ENCODE measurements around the gene SEMA4A.

SEMA4A gene

DNA sequence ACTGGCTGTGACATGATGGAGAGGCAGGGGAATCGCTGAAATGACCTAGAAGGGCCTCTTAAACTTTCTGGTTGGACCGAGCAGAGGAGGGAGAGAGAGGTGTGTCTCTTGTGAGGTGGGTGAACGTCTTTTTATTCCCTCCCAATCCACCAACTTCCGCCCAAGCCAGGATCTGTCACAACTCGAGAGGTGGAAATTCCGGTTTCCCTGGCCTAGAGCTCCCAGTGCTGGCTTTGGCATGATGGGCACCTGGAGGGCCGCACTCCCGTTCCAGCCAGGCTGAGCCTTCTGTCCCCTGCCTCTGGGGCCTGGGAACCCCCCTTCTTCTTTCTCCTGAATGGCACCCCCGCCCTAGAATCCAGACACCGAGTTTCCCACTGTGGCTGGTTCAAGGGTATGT, at the start of gene SEMA4A:
Gene SEMA4A, plus strand, starts transcription at position 224 of the 400 bp plus-strand sequence. CDS start 994 bp downstream, outside the sequence.
- Histone ChIP-seq H3K9me3 (ENCODE audit: control insufficient read depth, insufficient read depth, low read length) (no peaks in the 10 kb centered on the region), H3K4me3 (ENCODE audit: low read depth, low read length) (no peak within 1 kb of the TSS), H3K27ac (ENCODE audit: low read depth, low read length) (no peak within 1 kb of the TSS), H3K27me3 (ENCODE audit: control insufficient read depth, insufficient read depth, low read length) (no peaks in the 10 kb centered on the region), H3K36me3 (ENCODE audit: control insufficient read depth, insufficient read depth, low read length) (no peaks in the 10 kb centered on the region), H3K4me1 (ENCODE audit: control insufficient read depth, insufficient read depth, low read length) (peaks cover 33% of the 10 kb centered on the region), H3K9ac (ENCODE audit: low read depth, low read length) (no peak within 1 kb of the TSS)

DNA sequence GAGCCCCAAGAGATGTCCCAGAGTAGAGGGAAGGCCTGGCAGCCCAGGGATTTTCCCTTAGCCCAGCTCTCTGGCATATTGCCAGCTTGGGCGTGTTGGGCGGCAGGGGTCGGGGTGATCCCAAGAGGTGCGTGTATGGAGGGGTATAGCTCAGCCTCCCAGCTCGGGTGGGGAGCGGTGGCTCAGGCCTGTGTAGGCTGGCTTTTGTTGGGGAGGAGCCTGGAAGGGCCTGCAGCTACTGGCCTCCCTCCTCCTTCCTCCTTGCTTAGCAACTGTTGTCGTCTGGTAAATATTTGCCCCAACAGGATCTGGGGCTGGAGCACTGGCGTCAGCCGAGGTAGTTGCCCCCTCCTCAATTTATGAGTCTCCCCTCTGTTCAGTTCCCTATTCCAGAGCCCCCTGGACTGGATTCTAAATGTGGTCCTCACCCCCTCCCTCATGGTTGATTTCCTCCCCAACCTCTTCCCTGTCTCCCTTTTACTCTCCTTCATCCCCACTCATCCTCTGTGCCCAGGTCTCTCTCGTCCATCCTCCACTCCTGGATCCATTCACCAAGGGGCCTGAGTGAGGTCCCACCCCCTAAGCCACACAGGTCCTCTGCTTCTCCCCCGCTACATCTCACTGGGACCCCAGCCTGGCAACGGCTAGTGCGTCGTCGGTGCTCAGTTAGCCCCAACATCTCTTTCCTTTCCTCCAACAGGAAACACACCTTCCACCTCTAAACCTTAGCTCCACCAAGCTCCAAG, 49.1 kb upstream of the SEMA4A start:
- H3K9ac ChIP-seq (ENCODE audit: low read depth, low read length) = no peak overlapping the region

DNA sequence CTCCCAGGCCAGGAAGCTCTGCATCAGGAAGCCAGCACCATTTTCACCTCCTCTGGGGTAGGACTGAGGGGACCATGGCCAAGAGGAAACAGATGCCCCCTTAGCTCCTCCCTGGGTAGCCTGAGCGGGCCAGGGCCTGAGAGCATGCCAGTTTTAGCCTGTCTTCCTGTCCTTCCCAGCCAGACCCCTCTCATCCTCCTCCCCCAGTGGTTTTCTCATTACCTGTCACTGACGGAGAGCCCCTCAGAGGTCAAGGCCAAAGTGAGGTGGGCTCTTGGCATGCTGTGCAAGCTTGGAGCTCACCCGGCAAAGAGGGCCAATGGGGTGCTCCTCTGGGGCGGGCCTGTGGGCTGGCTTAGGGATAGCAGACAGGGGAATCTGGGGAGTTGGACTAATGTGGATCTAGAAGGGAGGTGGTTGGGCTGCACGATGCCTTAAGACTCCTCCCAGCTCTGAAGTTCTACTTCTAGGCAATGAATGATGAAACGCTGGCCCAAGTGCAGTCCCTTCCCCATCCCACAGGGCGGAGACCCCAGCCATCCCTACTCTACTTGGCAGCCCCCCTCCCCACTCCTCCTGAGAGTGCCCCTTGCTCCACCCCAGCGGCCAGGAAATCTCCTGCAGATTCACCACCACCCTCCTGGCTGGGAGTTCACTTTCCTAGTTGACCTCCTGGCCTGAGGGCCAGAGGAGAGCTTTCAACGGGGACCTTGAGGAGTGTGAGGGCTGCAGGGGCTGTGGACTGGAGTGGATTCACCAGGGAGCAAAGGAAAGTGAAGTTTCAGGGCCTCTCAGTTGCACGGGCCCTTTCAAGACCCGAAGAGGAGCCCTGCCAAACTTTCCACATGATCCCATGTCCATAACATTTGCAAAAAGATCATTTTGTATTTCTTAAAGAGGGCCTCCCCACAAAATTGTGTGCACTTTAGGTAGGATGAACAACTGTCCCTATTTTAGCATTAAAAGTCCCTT, 48.2 kb upstream of the SEMA4A start:
- peak overlapping the region; percentile 62; the same call in 1 of the 2 replicates for H3K9ac ChIP-seq (ENCODE audit: low read depth, low read length)
- H3K27me3 ChIP-seq (ENCODE audit: control insufficient read depth, insufficient read depth, low read length) = no peaks in the 10 kb centered on the region
- no peaks in the 10 kb centered on the region for H3K9me3 ChIP-seq (ENCODE audit: control insufficient read depth, insufficient read depth, low read length)
- no peaks in the 10 kb centered on the region for H3K36me3 ChIP-seq (ENCODE audit: control insufficient read depth, insufficient read depth, low read length)
- H3K27ac ChIP-seq (ENCODE audit: low read depth, low read length) = peak overlapping the region; percentile 96
- peaks cover 38% of the 10 kb centered on the region for H3K4me1 ChIP-seq (ENCODE audit: control insufficient read depth, insufficient read depth, low read length)
- H3K4me3 ChIP-seq (ENCODE audit: low read depth, low read length) = peak overlapping the region; percentile 60; the same call in 1 of the 2 replicates

More for the DNA sequence above, 49.1 kb upstream of the SEMA4A start:
- Histone ChIP-seq H3K4me1 (ENCODE audit: control insufficient read depth, insufficient read depth, low read length) (peaks cover 38% of the 10 kb centered on the region), H3K36me3 (ENCODE audit: control insufficient read depth, insufficient read depth, low read length) (no peaks in the 10 kb centered on the region), H3K9me3 (ENCODE audit: control insufficient read depth, insufficient read depth, low read length) (no peaks in the 10 kb centered on the region), H3K27me3 (ENCODE audit: control insufficient read depth, insufficient read depth, low read length) (no peaks in the 10 kb centered on the region), H3K27ac (ENCODE audit: low read depth, low read length) (peak overlapping the region; percentile 96), H3K4me3 (ENCODE audit: low read depth, low read length) (no peak overlapping the region)

DNA sequence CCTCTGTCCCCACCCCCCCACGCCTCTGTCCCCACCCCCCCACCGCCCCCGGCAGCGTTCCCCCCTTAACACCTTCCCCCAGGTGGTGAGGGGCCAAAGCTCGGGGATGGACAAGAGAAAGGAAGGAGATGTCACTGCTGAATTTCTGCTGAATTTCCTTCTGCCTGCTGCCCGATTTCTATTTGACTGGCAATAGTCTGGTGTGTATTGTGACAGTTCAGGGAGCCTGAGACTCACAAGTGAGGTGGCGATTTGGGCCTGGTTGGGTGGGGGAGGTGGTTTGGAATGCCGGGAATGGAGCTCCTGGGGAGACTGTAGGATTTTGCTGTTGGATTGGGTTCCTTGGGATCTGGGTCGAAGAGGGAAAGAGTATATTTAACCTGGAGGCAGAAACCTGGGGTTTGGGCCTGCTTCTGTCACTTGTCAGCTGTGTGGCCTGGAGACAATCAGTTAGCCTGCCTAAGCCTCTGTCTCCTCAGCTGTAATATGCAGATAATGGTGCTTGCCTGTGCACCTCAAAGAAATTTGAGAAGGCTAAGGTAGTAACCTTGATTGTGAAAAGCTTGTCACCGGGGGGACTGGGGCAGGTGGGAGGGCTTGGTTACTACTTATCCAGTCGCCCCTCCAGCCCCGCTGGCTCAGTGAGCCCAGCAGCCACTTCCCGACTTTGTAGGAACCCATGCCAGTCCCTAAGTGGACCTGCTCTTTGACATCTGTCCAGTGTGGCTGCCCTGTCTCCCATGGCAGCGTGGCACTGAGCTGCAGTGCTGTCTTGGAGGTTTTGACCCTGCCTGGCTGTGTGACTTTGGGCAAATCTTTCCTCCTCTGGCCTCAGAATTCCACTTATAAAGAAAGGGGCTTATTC, 46.5 kb upstream of the SEMA4A start:
- Histone ChIP-seq H3K27me3 (ENCODE audit: control insufficient read depth, insufficient read depth, low read length) (no peaks in the 10 kb centered on the region; the same call in 1 of the 2 replicates), H3K36me3 (ENCODE audit: control insufficient read depth, insufficient read depth, low read length) (no peaks in the 10 kb centered on the region), H3K4me3 (ENCODE audit: low read depth, low read length) (peak overlapping the region; percentile 28), H3K27ac (ENCODE audit: low read depth, low read length) (peak overlapping the region; percentile 96), H3K9ac (ENCODE audit: low read depth, low read length) (no peak overlapping the region), H3K4me1 (ENCODE audit: control insufficient read depth, insufficient read depth, low read length) (peaks cover 38% of the 10 kb centered on the region), H3K9me3 (ENCODE audit: control insufficient read depth, insufficient read depth, low read length) (no peaks in the 10 kb centered on the region)

DNA sequence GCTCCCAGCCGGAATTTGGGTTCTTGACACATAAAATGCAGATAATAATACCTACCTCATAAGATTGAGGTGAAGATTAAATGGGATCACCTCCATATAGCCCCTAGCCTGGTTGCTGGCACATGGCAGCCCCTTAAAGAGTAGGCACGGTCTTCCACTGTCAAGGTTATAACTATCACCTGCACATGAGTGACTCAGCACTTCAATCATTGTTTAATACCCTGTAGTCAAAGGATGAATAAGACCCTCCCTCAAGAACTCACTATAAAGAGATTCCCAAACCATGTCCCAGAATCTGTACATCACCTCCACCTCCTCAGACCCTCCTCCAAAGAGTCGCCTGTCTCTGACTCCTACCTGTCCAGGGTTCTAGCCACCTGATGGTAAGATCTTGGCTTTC, 45.3 kb upstream of the SEMA4A start:
- Histone ChIP-seq H3K4me1 (ENCODE audit: control insufficient read depth, insufficient read depth, low read length) (peaks cover 36% of the 10 kb centered on the region), H3K27me3 (ENCODE audit: control insufficient read depth, insufficient read depth, low read length) (no peaks in the 10 kb centered on the region; the same call in 1 of the 2 replicates), H3K4me3 (ENCODE audit: low read depth, low read length) (no peak overlapping the region), H3K36me3 (ENCODE audit: control insufficient read depth, insufficient read depth, low read length) (no peaks in the 10 kb centered on the region), H3K27ac (ENCODE audit: low read depth, low read length) (no peak overlapping the region), H3K9me3 (ENCODE audit: control insufficient read depth, insufficient read depth, low read length) (no peaks in the 10 kb centered on the region), H3K9ac (ENCODE audit: low read depth, low read length) (no peak overlapping the region)

DNA sequence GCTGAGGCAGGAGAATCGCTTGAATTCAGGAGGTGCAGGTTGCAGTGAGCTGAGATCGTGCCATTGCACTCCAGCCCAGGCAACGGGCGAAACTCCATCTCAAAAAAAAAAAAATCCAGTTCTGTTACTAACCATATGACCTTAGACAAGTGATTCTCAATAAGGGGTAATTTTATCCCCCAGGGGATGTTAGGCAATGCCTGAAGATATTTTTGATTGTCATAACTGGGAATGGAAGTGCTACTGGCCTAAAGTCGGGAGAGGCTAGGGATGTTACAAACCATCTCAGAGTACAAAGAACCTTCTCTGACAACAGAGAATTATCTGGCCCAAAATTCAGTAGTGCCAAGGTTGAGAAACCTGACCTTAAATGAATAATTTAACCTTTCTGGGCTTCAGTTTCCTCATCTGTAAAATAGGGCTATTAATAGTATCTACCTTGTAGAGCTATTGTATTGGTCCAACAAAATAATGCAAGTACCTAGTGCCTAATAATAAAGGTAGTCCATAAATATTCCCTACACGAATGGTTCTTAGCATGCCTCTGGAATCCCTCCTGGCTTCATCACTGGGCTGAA, 44.6 kb upstream of the SEMA4A start:
- Histone ChIP-seq H3K9me3 (ENCODE audit: control insufficient read depth, insufficient read depth, low read length) (no peaks in the 10 kb centered on the region), H3K27ac (ENCODE audit: low read depth, low read length) (no peak overlapping the region), H3K9ac (ENCODE audit: low read depth, low read length) (no peak overlapping the region), H3K27me3 (ENCODE audit: control insufficient read depth, insufficient read depth, low read length) (no peaks in the 10 kb centered on the region; the same call in 1 of the 2 replicates), H3K4me3 (ENCODE audit: low read depth, low read length) (no peak overlapping the region), H3K4me1 (ENCODE audit: control insufficient read depth, insufficient read depth, low read length) (peaks cover 40% of the 10 kb centered on the region), H3K36me3 (ENCODE audit: control insufficient read depth, insufficient read depth, low read length) (no peaks in the 10 kb centered on the region)

DNA sequence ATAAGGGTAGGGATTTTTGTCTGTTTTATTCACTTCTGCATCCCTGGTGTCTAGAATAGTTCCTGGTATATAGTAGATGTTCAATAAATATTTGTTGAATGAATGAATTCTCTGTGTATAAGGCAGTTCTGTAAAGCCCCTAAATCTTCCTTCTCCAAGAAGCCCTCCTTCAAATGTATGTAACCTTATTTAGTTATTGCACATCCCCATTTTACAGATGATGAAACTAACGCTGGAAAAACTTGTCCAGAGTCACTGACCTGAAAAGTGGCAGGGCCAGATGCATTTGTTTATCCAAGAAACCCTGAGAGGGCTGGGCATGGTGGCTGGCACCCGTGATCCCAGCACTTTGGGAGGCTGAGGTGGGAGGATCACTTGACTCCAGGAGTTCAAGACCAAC, 43.1 kb upstream of the SEMA4A start:
- no peak overlapping the region for H3K27ac ChIP-seq (ENCODE audit: low read depth, low read length)
- no peak overlapping the region for H3K4me3 ChIP-seq (ENCODE audit: low read depth, low read length)
- H3K4me1 ChIP-seq (ENCODE audit: control insufficient read depth, insufficient read depth, low read length) = peaks cover 30% of the 10 kb centered on the region
- peaks cover 3% of the 10 kb centered on the region; the same call in 1 of the 2 replicates for H3K27me3 ChIP-seq (ENCODE audit: control insufficient read depth, insufficient read depth, low read length)
- H3K36me3 ChIP-seq (ENCODE audit: control insufficient read depth, insufficient read depth, low read length) = no peaks in the 10 kb centered on the region
- H3K9me3 ChIP-seq (ENCODE audit: control insufficient read depth, insufficient read depth, low read length) = no peaks in the 10 kb centered on the region
- no peak overlapping the region for H3K9ac ChIP-seq (ENCODE audit: low read depth, low read length)

DNA sequence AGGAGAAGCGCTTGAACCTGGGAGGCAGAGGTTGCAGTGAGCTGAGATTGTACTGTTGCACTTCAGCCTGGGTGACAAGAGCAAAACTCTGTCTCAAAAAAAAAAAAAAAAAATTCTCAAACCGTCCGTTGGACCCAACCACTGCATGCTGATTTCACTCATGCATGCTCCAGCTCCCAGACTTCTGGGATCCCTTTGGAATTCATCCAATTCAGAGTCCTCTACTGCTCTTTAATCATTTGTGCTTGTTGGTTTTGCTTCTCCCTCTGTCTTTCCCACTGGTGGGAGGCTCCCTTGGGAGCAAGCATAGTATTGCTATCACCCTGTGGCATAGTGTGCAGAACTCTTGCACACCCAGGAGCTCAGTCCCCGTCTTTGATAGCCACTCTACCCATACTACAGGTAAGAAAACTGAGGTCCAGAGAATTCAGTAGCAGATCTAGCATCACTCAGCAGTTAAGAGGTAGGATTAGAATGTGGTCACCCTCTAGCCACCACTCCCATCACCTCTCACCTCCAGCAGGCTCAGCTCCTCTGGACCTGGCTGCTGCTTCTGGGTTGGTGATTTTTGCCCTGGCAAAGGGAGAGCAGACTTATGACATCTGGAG, 41.9 kb upstream of the SEMA4A start:
- H3K36me3 ChIP-seq (ENCODE audit: control insufficient read depth, insufficient read depth, low read length) = no peaks in the 10 kb centered on the region
- peaks cover 3% of the 10 kb centered on the region; the same call in 1 of the 2 replicates for H3K27me3 ChIP-seq (ENCODE audit: control insufficient read depth, insufficient read depth, low read length)
- no peak overlapping the region for H3K27ac ChIP-seq (ENCODE audit: low read depth, low read length)
- no peak overlapping the region for H3K9ac ChIP-seq (ENCODE audit: low read depth, low read length)
- H3K4me3 ChIP-seq (ENCODE audit: low read depth, low read length) = no peak overlapping the region
- H3K9me3 ChIP-seq (ENCODE audit: control insufficient read depth, insufficient read depth, low read length) = no peaks in the 10 kb centered on the region
- H3K4me1 ChIP-seq (ENCODE audit: control insufficient read depth, insufficient read depth, low read length) = peaks cover 25% of the 10 kb centered on the region

DNA sequence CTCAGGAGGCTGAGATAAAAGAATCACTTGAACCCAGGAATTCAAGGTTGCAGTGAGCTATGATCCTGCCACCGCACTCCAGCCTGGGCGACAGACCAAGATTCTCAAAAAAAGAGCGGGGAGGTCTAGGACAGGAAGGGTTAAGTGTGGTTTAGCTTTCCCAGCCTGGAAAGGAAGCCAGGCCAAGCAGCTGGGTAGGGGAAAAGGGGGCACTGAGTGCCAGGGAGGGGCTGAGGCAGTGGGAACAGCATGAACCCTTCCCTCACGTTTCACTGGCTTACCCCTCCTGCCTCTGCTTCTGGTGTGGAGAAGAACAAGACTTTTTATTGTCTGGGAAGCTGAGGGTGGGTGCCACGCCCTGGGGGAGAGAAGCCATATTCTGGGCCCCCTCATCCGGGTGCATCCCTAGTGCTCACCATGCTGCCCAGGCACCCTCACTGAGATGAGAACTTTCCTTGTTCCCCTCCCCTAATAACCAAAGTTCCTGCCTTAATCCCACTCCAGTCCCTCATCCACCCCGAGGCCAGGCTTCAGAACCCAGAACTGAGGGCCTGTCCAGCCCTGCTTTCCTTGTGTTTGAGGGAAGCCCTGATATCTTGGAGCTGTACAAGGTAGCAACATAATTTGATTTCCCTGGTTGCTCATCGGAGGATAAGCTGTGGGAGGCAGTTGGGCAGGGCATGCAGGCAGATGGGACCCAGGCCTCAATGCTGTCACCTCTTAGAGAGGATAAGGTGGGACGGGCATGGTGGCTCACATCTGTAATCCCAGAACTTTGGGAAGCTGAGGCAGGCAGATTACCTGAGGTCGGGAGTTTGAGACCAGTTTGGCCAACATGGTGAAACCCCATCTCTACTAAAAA, 40.9 kb upstream of the SEMA4A start:
- Histone ChIP-seq H3K27ac (ENCODE audit: low read depth, low read length) (no peak overlapping the region), H3K9me3 (ENCODE audit: control insufficient read depth, insufficient read depth, low read length) (no peaks in the 10 kb centered on the region), H3K9ac (ENCODE audit: low read depth, low read length) (no peak overlapping the region), H3K4me1 (ENCODE audit: control insufficient read depth, insufficient read depth, low read length) (peaks cover 18% of the 10 kb centered on the region), H3K27me3 (ENCODE audit: control insufficient read depth, insufficient read depth, low read length) (peaks cover 3% of the 10 kb centered on the region; the same call in 1 of the 2 replicates), H3K4me3 (ENCODE audit: low read depth, low read length) (no peak overlapping the region), H3K36me3 (ENCODE audit: control insufficient read depth, insufficient read depth, low read length) (no peaks in the 10 kb centered on the region)

All from HUES48 (cell line).